Stimulated activated effector memory CD8-positive, alpha-beta T cell treated with anti-CD3 and anti-CD28 coated beads, Interleukin-12 subunit alpha, Interleukin-12 subunit beta, amount 100 ng/mL, for 72 hours (primary cell): ENCODE results near the gene PHF2.

ENCODE experiments used
- ATAC-seq: fragments of 150-1000 bp; cut with Tn5 transposase; 2 replicates; pipeline ENCODE4 v1.10.0; 2021
- DNase-seq, 2 donors: peaks; one replicate each; pipeline ENCODE4 v3.0.0; 2021 to 2022; ENCODE audit warnings: low spot score in 2 of 2
- H3K27ac Mint-ChIP-seq: one replicate; pipeline ENCODE4 v1.8.0; 2022; ENCODE audit warnings: mild to moderate bottlenecking, mixed read lengths
- H3K36me3 Mint-ChIP-seq: one replicate; pipeline ENCODE4 v1.8.0; 2022; ENCODE audit warnings: mild to moderate bottlenecking, mixed read lengths
- H3K4me1 Mint-ChIP-seq: one replicate; pipeline ENCODE4 v1.8.0; 2022; ENCODE audit warnings: mixed read lengths
- H3K4me3 Mint-ChIP-seq: one replicate; pipeline ENCODE4 v1.8.0; 2022; ENCODE audit warnings: mild to moderate bottlenecking, mixed read lengths
- H3K9me3 Mint-ChIP-seq: one replicate; pipeline ENCODE4 v1.8.0; 2022; ENCODE audit warnings: mixed read lengths

The PHF2 gene

GRCh38 chr9:93617273-93617672 lies 40.9 kb downstream of the PHF2 start:
- DNase-seq: no peak
- peaks cover 30% of the 10 kb centered on the region for H3K4me1 Mint-ChIP-seq
- H3K4me3 Mint-ChIP-seq: no peak overlapping the region
- H3K9me3 Mint-ChIP-seq: no peaks in the 10 kb centered on the region
- no peak for ATAC-seq
- H3K27ac Mint-ChIP-seq: no peak overlapping the region
- H3K36me3 Mint-ChIP-seq: no peaks in the 10 kb centered on the region

DNA sequence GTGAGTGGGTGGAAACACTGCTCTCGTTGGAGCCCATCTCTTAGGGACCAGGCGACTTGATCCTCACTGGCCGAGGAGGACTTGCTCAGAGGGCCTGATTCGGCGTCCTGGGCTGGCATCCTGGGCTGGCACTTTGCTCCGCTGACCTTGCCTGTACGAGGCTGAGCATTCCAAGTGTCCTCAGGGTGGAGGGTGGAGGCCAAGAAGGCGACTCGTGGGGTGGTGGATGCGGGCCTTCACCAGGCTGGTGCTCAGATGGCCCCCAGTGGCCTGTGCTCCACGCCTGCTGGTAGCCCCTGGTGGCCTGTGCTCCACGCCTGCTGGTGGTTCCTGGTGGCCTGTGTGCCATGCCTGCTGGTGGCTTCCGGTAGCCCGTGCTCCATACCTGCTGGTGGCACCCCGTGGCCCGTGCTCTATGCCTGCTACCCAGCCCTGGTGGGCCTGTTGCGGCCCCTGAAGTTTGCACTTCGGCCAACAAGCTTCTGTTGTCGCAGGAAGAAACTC lies 42.9 kb downstream of the PHF2 start:
- no peak overlapping the region for H3K27ac Mint-ChIP-seq
- H3K36me3 Mint-ChIP-seq: no peaks in the 10 kb centered on the region
- ATAC-seq (no peak), DNase-seq (peak in 1 of 2 donors; percentile 40)
- peaks cover 34% of the 10 kb centered on the region for H3K4me1 Mint-ChIP-seq
- H3K4me3 Mint-ChIP-seq: no peak overlapping the region
- no peaks in the 10 kb centered on the region for H3K9me3 Mint-ChIP-seq

DNA sequence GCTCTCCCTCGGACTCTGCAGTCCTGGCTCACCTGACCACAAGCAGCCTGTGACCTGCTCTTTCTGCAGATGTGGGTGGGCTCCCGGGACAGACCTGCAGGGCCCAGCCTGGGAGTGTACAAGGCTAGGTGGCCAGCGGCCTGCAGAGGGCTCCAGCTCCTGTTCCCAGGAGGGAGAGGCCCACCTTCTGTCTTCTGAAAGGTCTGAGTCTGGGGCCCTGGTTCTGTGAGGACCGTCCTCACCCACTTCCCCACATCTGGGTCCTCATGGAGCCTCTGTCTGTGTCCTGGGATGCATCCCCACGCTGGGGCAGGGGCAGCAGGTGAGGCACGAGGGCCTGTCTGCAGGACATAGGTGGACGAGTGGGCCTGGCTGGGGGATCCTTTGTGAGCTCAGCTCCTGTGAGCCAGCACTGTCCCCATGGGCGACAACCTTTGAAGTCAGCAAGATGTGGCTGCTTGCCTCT lies 43.7 kb downstream of the PHF2 start:
- H3K36me3 Mint-ChIP-seq: no peaks in the 10 kb centered on the region
- no peak for ATAC-seq
- no peak overlapping the region for H3K27ac Mint-ChIP-seq
- peaks cover 34% of the 10 kb centered on the region for H3K4me1 Mint-ChIP-seq
- H3K4me3 Mint-ChIP-seq: no peak overlapping the region
- no peaks in the 10 kb centered on the region for H3K9me3 Mint-ChIP-seq
- no peak for DNase-seq

DNA sequence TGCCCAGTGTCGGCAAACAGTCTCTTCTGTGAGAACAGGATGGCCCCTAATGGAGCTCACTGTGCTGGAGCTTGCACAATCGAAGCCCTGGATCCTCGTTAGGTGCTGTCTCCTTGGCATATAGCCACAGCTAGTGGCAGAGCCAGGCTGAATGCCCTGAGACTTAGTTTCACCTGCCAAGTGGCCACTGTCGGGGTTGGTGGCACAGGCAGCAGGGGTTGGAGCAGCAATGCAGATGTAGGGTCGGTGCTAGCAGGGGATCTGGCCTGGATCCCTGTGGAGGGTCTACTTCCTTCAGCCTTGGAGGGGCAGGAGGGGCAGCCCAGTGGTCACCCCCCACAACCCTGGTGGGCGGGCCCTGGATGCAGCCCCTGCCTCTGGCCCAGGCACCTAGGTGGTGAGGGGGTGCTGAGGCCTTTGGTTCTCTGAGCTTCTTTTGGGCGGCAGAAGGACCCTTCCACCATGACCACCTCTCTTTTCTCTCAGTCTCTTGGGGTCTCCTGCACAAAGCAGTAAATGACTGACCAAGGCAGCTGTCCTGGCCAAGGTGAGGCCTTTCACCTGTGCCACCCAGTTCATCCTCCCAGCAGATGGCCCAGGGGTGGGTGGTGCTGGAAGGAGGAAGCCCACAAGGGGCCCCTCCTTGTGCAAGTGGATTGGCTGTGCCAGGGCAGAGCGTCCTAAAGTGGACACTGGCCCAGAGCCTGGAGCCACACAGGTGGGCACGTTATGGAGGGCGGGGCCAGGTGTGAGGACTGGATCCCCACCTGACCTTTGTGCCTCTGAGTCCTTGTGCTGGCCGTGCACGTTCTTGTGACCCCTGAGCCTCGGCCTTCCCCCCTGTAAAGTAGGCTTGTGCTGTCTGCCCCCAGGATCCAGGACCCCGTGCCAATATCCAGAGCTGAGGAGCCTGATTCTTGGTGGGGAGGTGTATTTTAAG lies 44.8 kb downstream of the PHF2 start:
- H3K9me3 Mint-ChIP-seq: no peaks in the 10 kb centered on the region
- H3K4me1 Mint-ChIP-seq: peaks cover 34% of the 10 kb centered on the region
- H3K4me3 Mint-ChIP-seq: no peak overlapping the region
- no peaks in the 10 kb centered on the region for H3K36me3 Mint-ChIP-seq
- ATAC-seq (no peak), DNase-seq (no peak)
- H3K27ac Mint-ChIP-seq: no peak overlapping the region

DNA sequence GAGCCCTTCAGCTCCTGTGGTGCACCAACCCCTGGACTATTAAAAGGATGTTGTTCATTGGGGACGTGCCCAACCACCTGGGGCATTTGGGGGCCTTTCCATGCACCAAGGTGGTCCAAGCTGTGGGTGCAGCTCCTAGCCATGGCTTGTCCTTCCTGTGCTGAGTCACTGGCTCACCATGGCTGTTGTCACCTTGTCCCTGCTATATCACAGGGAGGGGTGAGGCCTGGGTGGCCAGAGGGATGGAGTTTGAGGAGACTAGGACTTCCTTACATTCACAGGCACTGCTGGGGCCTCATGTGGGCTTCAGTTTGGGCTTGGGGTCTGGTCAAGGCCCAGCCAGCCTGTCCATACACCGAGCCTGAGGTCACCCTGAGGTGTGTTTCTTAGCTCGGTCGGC lies 45.5 kb downstream of the PHF2 start:
- DNase-seq (no peak), ATAC-seq (no peak)
- H3K27ac Mint-ChIP-seq: peak overlapping the region; percentile 26
- H3K4me1 Mint-ChIP-seq: peaks cover 34% of the 10 kb centered on the region
- no peaks in the 10 kb centered on the region for H3K9me3 Mint-ChIP-seq
- no peak overlapping the region for H3K4me3 Mint-ChIP-seq
- no peaks in the 10 kb centered on the region for H3K36me3 Mint-ChIP-seq

DNA sequence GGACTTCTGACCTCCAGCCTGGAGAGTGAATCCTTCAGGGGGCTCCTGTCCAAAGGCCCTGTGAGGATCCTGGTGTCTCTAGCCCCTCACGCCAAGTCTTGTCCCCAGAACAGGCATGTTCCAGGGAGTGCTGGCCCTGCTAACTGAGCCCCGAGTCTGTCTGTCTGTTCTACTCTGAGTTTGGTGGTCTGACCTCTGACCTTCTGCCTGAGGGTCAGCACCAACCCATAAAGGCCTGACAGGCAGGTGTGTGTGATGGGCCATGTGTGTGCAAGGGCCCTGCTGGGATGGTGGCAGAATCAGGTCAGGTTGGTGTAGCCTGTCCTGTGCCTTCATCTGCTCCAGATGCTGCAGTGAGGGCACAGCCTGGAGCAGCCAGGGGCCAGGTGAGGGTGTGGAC lies 46.3 kb downstream of the PHF2 start:
- DNase-seq: no peak
- no peak overlapping the region for H3K4me3 Mint-ChIP-seq
- peaks cover 3% of the 10 kb centered on the region for H3K9me3 Mint-ChIP-seq
- H3K36me3 Mint-ChIP-seq: no peaks in the 10 kb centered on the region
- no peak for ATAC-seq
- peak overlapping the region; percentile 35 for H3K27ac Mint-ChIP-seq
- H3K4me1 Mint-ChIP-seq: peaks cover 34% of the 10 kb centered on the region

DNA sequence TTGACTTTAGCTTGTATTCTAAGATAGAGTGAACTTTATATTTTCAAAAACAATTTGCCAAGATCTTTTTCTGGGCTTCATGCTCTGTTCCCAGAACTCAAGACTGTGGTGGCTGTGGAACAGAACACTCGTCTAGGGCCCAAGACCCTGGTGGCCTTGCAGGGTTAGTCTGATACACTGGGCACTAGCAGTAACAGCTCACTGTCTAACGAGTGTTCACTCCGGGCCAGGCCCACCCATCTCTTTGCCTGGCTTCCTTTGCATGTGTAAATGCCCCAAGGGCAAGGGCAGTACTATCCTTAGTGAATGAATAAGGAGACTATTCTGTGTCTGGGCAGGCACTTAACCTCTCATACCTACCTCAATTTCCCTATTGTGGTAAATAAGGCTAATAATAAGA lies 47.4 kb downstream of the PHF2 start:
- peaks cover 6% of the 10 kb centered on the region for H3K9me3 Mint-ChIP-seq
- no peak overlapping the region for H3K27ac Mint-ChIP-seq
- DNase-seq: no peak
- H3K4me1 Mint-ChIP-seq: peaks cover 25% of the 10 kb centered on the region
- H3K4me3 Mint-ChIP-seq: no peak overlapping the region
- no peaks in the 10 kb centered on the region for H3K36me3 Mint-ChIP-seq
- ATAC-seq: no peak

DNA sequence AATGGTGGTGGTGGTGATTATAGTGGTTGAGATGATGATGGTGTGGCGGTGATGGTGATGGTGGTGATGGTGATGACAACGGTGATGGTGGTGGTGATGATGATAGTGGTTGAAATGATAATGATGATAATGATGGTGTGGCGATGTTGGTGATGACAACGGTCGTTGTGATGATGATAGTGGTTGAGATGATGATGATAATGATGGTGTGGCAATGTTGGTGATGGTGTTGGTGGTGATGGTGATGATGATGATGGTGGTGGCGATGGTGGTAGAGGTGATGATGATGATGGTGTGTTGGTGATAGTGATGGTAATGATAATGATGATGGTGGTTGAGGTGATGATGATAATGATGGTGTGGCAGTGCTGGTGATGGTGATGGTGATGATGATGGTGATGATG lies 48.0 kb downstream of the PHF2 start:
- no peaks in the 10 kb centered on the region for H3K36me3 Mint-ChIP-seq
- no peak overlapping the region for H3K4me3 Mint-ChIP-seq
- peaks cover 6% of the 10 kb centered on the region for H3K9me3 Mint-ChIP-seq
- peaks cover 21% of the 10 kb centered on the region for H3K4me1 Mint-ChIP-seq
- ATAC-seq (peak; percentile 39), DNase-seq (no peak)
- H3K27ac Mint-ChIP-seq: no peak overlapping the region

GRCh38 chr9:93624977-93625376 lies 48.6 kb downstream of the PHF2 start:
- Mint-ChIP-seq H3K9me3 (peaks cover 6% of the 10 kb centered on the region), H3K36me3 (no peaks in the 10 kb centered on the region), H3K4me1 (peaks cover 21% of the 10 kb centered on the region), H3K4me3 (no peak overlapping the region), H3K27ac (no peak overlapping the region)
- ATAC-seq: no peak
- DNase-seq: no peak

- H3K27ac Mint-ChIP-seq: no peak overlapping the region
- peaks cover 6% of the 10 kb centered on the region for H3K9me3 Mint-ChIP-seq
- DNase-seq: no peak
- H3K4me1 Mint-ChIP-seq: no peaks in the 10 kb centered on the region
- no peak for ATAC-seq
- H3K36me3 Mint-ChIP-seq: no peaks in the 10 kb centered on the region
- no peak overlapping the region for H3K4me3 Mint-ChIP-seq
These were observed 53.5 kb downstream of the PHF2 start for GRCh38 chr9:93629920-93630319.

- peaks cover 6% of the 10 kb centered on the region for H3K36me3 Mint-ChIP-seq
- H3K4me1 Mint-ChIP-seq: peaks cover 6% of the 10 kb centered on the region
- ATAC-seq: no peak
- peaks cover 9% of the 10 kb centered on the region for H3K9me3 Mint-ChIP-seq
- no peak overlapping the region for H3K4me3 Mint-ChIP-seq
- no peak for DNase-seq
- H3K27ac Mint-ChIP-seq: peak overlapping the region; percentile 43
These were observed 54.5 kb downstream of the PHF2 start for GRCh38 chr9:93630806-93631411.

- Mint-ChIP-seq H3K36me3 (peaks cover 25% of the 10 kb centered on the region), H3K4me1 (peaks cover 6% of the 10 kb centered on the region), H3K27ac (no peak overlapping the region), H3K4me3 (no peak overlapping the region), H3K9me3 (peaks cover 3% of the 10 kb centered on the region)
- no peak for ATAC-seq
- DNase-seq: no peak
These were observed 57.3 kb downstream of the PHF2 start for GRCh38 chr9:93633492-93634221.

- H3K27ac Mint-ChIP-seq: no peak overlapping the region
- ATAC-seq (no peak), DNase-seq (no peak)
- peaks cover 30% of the 10 kb centered on the region for H3K36me3 Mint-ChIP-seq
- peaks cover 6% of the 10 kb centered on the region for H3K4me1 Mint-ChIP-seq
- peaks cover 3% of the 10 kb centered on the region for H3K9me3 Mint-ChIP-seq
- H3K4me3 Mint-ChIP-seq: no peak overlapping the region
These were observed 58.2 kb downstream of the PHF2 start for GRCh38 chr9:93634311-93635185.

- H3K9me3 Mint-ChIP-seq: peaks cover 3% of the 10 kb centered on the region
- peaks cover 35% of the 10 kb centered on the region for H3K36me3 Mint-ChIP-seq
- peaks cover 6% of the 10 kb centered on the region for H3K4me1 Mint-ChIP-seq
- DNase-seq (no peak), ATAC-seq (no peak)
- no peak overlapping the region for H3K27ac Mint-ChIP-seq
- H3K4me3 Mint-ChIP-seq: no peak overlapping the region
These were observed 59.1 kb downstream of the PHF2 start for GRCh38 chr9:93635186-93636107.
